NCI-H1105 treated with DMSO at 0.1 percent for 48 hours (cell line): ENCODE data around the gene FLOT1.

ENCODE experiments used
- DNase-seq: peaks from one replicate; lab custom pipeline; 2025; lab: John Stamatoyannopoulos, UW

FLOT1 gene

DNA sequence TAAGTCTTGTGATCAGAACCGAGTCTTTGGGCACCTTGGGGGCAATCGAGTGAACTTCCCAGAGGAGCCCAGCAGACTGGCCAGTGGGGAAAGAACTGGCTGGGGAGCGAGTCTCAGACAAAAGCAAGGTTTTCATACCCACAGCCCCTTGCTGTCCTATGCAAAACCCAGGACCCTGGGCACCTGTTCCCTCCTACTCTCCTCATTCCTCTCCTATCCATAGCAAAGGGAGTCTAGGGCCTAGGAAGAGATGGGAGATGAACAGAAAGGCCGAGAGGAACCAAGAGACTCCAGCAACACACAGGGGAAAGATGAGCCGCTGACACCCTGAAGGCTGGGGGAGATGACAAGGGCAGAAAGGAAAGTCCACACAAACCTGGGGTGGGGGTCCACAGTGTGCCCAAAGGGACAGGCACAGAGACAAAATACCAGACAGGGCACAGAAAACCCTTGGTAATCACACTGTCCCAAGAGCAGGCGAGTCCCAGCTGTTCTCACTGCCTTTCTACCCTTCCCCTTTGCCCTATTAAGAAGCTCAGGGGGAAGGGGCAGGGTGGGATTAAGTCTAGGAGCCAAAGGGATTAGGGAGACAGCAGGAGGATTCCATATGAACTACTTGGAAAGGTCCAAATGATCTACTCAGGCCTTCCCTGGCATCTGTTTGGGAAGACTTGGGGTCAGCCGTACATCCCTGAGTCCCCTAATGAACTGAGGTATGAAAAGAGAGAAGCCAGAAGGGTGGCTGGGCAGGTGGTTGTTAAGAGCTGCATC is 62.5 kb downstream of the FLOT1 start:
- DNase-seq, result no peak

GRCh38 chr6:30678964-30679726 is 63.3 kb downstream of the FLOT1 start:
- peak; percentile 44 for DNase-seq
